ENCODE results near the gene ROM1. TPM values are rescaled to one million over a fixed set of nuclear protein-coding genes. Genes with fewer than 3 reads are reported as not detected.

The ROM1 gene
- total RNA-seq, 2 donors from 2014 or later: 8.0 to 12.7 TPM

DNA sequence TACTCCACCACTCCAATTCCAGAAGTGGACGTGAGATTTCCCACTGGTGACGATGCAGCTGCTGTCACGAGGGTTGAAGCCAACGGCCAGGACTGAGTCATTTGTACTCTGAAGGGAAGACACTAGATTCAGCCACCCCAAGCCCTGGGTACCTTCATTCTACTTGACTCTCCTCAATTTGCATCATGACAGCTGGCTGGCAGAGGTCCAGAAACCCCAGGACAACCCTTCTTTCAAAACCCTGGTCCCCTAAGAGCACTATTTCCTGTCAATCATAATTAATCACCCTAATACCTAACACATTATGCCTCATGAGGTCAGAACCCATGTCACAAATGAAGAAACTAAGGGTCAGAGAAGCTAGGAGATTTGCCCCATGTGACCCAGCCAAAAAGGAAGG lies 5.3 kb upstream of the ROM1 start:
- Histone ChIP-seq H3K27me3 (replicated peaks; ENCODE audit: insufficient read depth) (no peaks in the 10 kb centered on the region), H3K4me3 (no peak overlapping the region), H3K9me3 (no peaks in the 10 kb centered on the region), H3K36me3 (no peaks in the 10 kb centered on the region), H3K27ac (no peak overlapping the region), H3K4me1 (replicated peaks) (peaks cover 3% of the 10 kb centered on the region)
- no peak for DNase-seq (ENCODE audit: low spot score)
- TF ChIP-seq, protein P1, sequence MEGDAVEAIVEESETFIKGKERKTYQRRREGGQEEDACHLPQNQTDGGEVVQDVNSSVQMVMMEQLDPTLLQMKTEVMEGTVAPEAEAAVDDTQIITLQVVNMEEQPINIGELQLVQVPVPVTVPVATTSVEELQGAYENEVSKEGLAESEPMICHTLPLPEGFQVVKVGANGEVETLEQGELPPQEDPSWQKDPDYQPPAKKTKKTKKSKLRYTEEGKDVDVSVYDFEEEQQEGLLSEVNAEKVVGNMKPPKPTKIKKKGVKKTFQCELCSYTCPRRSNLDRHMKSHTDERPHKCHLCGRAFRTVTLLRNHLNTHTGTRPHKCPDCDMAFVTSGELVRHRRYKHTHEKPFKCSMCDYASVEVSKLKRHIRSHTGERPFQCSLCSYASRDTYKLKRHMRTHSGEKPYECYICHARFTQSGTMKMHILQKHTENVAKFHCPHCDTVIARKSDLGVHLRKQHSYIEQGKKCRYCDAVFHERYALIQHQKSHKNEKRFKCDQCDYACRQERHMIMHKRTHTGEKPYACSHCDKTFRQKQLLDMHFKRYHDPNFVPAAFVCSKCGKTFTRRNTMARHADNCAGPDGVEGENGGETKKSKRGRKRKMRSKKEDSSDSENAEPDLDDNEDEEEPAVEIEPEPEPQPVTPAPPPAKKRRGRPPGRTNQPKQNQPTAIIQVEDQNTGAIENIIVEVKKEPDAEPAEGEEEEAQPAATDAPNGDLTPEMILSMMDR (IDR thresholded peaks at IDR 0.05): no peak
- TF ChIP-seq POLR2A (IDR thresholded peaks at IDR 0.05) (no peak), POLR2AphosphoS5 (IDR thresholded peaks at IDR 0.05) (no peak)
- intact Hi-C loops (cut with DNase I): no loop called here
- WGBS: 86% methylated on average over 4 of the region's 4 CpGs

DNA sequence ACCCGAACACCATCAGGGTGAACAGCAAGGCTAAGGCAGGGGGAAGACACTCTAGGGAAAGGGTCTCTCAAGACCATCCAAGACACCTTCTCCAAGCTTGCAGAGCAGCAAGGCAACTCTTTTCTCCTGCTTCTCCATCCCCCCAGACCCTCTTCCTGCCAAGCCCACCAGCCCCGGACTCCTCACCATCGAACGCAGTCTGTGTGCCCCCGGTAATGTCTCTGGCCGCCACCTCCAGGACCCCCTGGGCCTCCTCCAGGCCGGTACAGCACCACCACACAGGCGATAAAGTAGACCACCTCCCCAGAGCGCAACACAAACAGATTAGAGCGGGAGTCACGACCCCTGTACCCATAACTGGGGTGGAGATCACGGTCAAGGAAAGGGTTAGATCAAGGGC lies 4.3 kb upstream of the ROM1 start:
- H3K36me3 ChIP-seq: no peaks in the 10 kb centered on the region
- H3K27ac ChIP-seq: no peak overlapping the region
- 88% methylated on average over 12 of the region's 12 CpGs for WGBS
- H3K9me3 ChIP-seq: no peaks in the 10 kb centered on the region
- no peak overlapping the region for H3K4me3 ChIP-seq
- peaks cover 3% of the 10 kb centered on the region for H3K4me1 ChIP-seq (replicated peaks)
- TF ChIP-seq, protein P1 (IDR thresholded peaks at IDR 0.05): no peak
- no peak for TF ChIP-seq POLR2A (IDR thresholded peaks at IDR 0.05)
- no peak for TF ChIP-seq POLR2AphosphoS5 (IDR thresholded peaks at IDR 0.05)
- H3K27me3 ChIP-seq (replicated peaks; ENCODE audit: insufficient read depth): no peaks in the 10 kb centered on the region
- no peak for DNase-seq (ENCODE audit: low spot score)
- intact Hi-C loops (cut with DNase I): no loop called here

DNA sequence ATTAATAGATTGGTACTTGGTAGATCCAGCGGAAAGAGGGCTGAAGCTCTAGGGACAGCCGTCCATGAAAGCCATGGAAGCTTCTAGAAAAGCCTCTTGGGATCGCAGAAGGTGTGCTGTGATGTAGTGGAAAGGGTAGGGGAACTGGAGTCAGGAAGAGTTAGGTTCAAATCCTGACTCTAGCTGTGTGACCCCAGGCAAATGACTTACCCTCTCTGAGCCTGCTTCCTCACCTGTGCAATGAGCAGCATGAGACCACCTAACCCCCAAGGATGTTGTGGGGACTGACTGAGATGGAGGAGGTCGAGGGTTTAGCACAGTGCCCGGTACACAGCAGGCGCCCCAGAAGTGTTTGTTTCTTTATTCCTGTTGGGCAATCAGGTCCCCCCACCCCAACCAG lies 2.7 kb upstream of the ROM1 start:
- no peaks in the 10 kb centered on the region for H3K27me3 ChIP-seq (replicated peaks; ENCODE audit: insufficient read depth)
- TF ChIP-seq POLR2AphosphoS5 (IDR thresholded peaks at IDR 0.05) (no peak), POLR2A (IDR thresholded peaks at IDR 0.05) (no peak)
- TF ChIP-seq, protein P1 (IDR thresholded peaks at IDR 0.05): no peak
- H3K9me3 ChIP-seq: no peaks in the 10 kb centered on the region
- intact Hi-C loops (cut with DNase I): loop anchor here (5.0 kb wide), 1 partner anchor 63 kb away; the partner anchor contains the start of gene AHNAK
- peaks cover 3% of the 10 kb centered on the region for H3K4me1 ChIP-seq (replicated peaks)
- no peak for DNase-seq (ENCODE audit: low spot score)
- no peaks in the 10 kb centered on the region for H3K36me3 ChIP-seq
- H3K27ac ChIP-seq: no peak overlapping the region
- 93% methylated on average over 6 of the region's 6 CpGs for WGBS
- no peak overlapping the region for H3K4me3 ChIP-seq

DNA sequence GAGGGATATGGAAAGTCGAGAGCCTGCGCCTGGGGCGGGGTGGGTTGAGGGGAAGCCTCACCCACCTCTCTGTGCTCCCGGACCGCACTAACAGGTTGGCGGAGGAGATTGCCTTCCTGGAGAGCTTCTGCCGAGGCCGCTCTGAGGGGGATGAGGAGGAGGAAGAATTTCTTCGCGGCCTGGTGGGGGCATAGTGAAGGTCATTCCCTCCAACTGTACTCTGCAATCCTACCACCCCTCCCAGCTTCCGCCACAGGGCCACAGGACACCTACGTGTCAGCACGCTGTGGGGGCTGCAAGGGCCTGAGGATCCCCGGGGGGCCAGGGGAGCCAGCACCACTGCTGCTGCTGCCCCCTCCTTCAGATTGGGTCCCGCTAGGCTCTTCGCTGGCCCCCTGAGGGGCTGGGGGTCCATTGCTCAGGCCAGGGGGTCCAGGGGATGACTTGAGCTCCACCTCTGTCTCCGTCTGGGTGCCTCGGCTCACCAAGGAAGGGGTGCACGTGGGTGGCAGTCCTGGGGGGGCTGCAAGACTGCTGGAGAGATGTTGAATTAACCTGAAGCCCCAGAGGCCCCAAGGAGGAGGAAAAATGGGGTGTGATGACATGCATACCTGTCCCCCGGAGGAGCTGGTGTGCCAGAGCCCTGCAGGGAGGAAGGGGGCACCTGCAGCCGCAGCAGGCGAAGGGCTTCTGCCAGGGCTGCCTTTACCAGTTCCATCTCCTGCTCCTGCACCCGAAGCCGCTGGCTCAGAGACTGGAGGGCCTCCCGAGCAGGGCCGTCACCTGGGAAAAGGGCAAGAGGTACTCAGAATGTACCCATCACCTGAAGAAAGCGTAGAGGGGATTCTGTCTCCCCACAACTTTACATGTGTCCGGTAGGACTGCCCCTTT lies 2.0 kb upstream of the ROM1 start:
- peak overlapping the region; percentile 75 for H3K4me3 ChIP-seq
- H3K27ac ChIP-seq: peak overlapping the region; percentile 97 to 98
- no peaks in the 10 kb centered on the region for H3K9me3 ChIP-seq
- no peaks in the 10 kb centered on the region for H3K27me3 ChIP-seq (replicated peaks; ENCODE audit: insufficient read depth)
- TF ChIP-seq POLR2A (IDR thresholded peaks at IDR 0.05) (no peak), POLR2AphosphoS5 (IDR thresholded peaks at IDR 0.05) (no peak)
- TF ChIP-seq, protein P1 (IDR thresholded peaks at IDR 0.05): no peak
- DNase-seq (ENCODE audit: low spot score): no peak
- H3K36me3 ChIP-seq: no peaks in the 10 kb centered on the region
- intact Hi-C loops (cut with DNase I): loop anchor here (5.0 kb wide), 1 partner anchor 64 kb away; the partner anchor contains the start of gene AHNAK
- H3K4me1 ChIP-seq (replicated peaks): peaks cover 3% of the 10 kb centered on the region
- 70% methylated on average over 28 of the region's 28 CpGs for WGBS

Data from prostate gland (tissue), 2 donors.